Kasumi-1 (cell line): ENCODE data around the gene GAA.

ENCODE experiments used
- DNase-seq, 2 experiments: peaks; one replicate each; lab custom pipeline; 2025; lab: John Stamatoyannopoulos, UW

Gene GAA

DNA sequence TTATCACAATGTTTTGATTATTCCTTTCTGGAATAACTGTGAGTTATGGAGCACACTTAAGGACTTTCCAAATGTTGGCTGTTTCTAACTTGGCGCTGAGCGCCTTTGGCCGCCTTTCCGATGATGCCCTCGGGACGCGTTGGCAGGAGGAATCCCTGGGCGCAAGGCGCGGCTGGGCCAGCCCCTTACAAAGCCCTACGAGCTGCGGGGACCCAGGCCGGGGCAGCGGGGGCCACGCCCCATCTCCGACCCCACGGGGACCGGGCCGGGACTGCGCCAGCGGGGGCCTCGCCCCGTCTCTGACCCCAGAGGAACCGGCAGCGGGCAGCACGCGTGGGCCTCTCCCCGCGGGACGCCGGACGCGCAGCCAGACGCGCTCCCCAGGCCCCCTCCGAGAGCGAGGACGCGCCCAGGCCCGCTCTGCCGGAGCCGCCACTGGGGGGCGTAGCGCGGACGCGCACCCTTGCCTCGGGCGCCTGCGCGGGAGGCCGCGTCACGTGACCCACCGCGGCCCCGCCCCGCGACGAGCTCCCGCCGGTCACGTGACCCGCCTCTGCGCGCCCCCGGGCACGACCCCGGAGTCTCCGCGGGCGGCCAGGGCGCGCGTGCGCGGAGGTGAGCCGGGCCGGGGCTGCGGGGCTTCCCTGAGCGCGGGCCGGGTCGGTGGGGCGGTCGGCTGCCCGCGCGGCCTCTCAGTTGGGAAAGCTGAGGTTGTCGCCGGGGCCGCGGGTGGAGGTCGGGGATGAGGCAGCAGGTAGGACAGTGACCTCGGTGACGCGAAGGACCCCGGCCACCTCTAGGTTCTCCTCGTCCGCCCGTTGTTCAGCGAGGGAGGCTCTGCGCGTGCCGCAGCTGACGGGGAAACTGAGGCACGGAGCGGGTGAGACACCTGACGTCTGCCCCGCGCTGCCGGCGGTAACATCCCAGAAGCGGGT lies at the start of gene GAA:
GAA (plus strand) TSS at position 571 of the 935 bp plus-strand sequence. CDS start 3,006 bp downstream, outside the sequence.
- peak; percentile 77 to 84 for DNase-seq

DNA sequence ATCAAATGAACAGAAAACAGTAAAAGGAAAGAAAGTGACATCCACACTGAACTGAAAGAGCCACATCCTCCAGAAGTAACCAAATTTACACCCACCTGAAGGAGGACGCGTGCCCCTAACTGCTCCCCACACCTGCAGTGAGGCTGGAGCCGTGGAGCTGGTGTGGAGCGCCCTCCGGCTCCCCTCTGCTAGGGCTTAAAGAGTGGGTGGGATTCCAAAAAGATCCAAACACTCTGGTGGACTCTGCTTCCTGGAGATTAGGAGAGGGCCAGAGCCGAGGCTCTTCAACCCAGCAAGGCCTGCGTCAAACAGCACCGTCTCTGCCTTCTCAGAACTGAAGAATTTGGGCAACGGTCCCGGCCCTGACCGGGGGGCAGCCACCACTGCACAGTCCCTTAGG lies 49.7 kb upstream of the GAA start:
- no peak for DNase-seq

DNA sequence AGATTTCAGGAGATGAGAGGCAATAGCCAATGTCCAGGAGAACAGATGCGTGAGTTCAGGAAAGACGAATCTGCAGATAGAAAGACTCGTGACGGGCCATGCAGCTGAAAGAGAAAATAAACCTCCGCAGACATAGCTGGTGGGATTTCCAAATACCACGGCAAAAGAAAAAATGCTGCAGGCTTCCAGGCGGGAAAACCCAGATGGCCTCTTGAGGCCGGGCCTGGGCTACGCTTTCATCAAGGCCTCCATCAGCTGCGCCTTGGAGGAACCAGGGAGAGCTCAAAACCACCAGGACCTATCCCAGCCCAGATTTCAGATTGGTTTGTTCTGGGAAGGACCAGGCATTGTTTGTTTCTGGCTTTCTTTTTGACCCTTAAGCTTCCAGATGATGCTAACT lies 48.3 kb upstream of the GAA start:
- DNase-seq: no peak

DNA sequence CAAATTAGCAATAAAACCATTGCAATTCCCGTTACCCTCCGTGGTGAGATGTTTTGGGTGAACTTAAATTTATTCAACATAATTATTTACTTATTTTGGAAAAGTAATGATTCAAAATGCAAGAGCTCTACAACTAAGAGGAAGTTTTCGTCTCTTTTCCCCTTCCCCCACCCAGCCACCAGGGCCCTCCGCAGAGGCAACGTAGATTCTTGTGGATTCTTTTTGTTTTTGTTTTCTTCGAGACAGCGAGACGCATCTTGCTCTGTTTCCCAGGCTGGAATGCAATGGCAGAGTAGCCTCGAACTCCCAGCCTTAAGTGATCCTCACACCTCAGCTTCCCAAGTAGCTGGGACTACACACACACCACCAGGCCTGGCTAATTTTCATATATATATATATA lies 45.8 kb upstream of the GAA start:
- DNase-seq: no peak

DNA sequence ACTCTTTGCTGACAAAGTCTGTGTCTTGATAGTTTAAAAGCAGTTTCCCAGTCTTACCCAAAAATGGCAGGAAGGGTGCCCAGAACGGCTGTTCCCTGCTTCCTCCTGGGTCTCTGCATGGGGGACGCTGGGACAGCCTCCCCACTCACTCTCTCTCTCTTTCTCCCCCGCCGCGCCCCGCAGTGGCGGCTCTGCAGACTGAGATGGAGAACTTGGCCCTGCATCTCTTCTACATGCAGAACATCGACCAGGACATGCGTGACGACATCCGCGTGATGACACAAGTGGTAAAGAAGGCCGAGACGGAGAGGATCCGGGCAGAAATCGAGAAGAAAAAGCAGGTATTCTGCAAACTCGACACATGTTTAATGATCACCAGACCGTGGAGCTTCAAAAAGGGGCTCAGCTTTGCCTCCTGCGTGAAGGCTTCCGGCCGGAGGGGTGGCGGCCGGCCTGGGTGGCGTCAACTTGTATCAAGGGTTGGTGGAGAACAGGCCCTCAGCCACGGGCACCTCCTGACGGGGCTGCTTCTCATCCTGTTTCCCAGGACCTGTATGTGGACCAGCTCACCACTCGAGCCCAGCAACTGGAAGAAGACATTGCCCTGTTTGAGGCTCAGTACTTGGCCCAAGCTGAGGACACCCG lies 42.9 kb upstream of the GAA start:
- DNase-seq: no peak

DNA sequence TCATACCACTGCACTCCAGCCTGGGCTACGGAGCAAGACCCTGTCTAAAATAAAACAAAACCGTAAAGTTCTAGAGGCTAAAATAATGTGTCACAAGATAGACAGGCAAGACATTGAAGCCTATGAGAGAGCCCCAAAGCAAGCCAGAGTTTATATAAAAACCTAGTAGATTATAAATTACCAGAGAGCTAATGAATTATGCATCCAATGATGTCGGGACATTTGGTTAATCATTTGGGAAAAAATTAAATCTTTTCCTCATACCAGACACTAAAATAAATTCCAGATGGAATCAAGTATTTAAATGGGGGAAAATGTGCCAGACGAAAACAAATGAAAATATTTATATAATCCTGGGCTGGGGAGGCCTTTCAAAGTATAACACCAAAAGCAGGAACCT lies 40.7 kb upstream of the GAA start:
- no peak for DNase-seq

DNA sequence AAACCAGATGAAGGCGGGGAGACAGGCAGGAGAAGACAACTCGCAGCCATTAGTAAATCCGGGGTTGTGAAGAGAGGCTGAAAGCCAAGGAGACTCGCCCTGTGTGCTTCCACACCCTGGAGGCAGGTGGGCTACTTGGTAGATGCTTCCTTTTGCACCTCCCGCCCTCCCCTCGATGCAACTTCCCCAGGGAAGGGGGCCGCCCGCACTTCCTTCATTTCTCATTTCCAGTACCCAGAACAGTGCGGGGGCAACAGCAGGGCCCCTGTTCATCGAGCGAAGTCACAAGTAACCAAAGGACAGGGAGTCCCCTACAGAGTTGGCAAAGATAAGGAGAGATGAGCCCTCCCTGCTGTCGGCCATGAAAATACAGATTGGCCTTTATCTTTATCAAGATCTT lies 40.0 kb upstream of the GAA start:
- no peak for DNase-seq

DNA sequence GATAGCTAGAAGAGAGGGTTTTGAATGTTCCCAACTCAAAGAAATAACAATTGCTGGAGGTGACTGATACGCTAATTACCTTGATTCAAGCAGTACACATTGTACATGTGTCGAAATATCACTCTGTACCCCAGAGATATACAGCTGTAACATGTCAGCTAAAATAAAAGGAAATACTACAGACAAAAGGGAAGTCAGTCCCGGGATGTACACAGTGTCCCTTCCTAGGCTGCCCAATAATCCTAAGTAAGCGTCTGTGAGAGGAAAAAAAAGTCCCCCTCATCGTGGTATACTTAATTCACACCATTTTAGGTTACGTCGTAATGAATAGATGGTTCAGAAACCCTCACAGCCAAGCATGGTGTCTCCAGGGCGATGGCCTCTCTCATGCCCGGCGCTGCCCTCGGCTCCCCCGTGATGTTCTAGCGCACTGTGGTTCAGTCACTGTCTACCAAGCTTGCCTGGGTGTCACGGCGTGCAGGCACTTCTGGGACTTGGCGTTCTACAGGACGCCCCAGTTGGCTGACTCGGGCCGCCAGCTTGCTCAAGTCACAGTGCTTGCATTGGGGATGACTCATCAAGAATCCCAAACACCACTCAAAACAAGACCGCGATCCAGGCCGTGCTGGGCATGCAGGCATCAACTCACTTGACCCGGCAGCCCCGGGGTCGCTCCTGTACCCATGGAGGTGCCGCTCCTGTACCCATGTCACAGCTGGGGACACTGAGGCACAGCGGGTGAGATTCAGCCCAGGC lies 37.4 kb upstream of the GAA start:
- no peak for DNase-seq

DNA sequence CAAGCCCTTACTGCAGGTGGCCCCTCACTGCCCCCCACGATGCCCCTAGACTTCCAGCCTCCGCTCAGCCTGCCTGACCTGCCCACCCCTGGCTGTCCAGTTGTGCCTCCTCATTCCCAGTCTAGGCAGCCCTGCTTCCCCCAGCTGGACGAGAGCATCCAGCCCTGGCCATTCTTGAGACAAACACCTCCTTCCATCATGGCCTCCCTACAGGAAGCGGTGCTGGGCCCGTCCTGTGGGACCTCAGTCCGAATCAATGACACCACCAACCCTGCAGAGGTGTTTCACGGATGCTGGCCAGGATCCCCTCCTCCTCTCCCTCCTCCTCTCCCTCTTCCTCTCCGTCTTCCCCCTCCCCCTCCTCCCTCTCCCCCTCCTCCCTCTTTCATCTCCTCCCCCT lies 36.7 kb upstream of the GAA start:
- no peak for DNase-seq

DNA sequence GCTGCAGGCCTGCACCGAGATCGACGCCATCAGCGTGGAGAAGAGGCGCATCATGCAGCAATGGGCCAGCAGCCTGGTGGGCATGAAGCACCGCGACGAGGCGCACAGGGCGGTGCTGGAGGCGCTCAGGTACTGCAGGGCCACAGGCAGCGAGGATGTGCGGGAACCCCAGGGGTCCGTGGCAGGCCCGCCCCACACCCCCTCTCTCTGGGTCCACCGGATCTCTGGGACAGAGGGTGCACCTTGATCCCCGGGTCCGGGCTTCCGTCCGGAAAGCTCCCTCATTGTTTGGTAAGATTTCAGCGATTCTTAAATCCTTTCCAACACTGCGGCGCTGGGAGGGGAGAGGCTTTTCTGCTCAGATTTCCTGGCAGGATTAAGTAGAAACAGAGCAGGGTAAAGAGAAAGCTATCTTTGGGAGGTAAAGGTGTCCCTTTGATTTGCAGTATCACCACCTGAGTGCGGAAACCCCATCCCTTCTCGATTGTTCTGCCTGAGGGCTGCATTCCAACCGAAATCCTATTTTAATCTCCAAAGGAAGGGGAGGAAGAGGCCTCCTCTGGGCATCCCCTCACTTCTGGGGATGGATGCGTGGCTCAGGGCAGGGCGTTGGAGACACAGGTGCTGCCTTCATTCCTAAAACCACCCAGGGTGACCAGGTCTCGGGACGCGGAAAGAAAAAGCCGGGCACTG lies 35.8 kb upstream of the GAA start:
- DNase-seq: no peak

DNA sequence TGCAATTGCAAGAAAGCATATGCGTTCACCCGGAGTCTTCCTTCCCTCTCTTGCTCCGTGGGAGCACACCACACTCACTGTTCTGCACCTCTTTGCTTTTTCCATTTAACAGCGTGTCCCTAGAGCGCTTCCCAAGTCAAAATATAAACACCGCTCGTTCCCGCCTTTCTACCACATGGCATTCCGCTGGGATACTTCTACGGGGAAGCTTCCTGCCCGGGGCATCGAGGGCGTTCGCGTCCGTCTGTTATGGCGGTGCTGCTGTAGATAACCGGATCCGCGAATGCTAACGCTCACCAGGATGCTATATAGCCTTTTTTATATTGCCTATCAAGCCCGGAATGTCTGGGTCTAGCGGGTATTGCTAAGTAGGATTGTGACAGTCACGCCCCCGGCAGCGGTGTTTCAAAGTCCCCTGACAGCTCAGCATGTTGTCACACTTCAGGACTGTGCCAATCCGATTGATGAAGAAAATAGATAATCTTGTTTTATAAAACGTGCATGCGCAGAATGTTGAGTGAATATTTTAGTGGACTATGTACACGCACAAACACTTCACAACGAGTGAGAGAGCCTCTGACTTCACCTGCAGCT lies 33.9 kb upstream of the GAA start:
- no peak for DNase-seq

DNA sequence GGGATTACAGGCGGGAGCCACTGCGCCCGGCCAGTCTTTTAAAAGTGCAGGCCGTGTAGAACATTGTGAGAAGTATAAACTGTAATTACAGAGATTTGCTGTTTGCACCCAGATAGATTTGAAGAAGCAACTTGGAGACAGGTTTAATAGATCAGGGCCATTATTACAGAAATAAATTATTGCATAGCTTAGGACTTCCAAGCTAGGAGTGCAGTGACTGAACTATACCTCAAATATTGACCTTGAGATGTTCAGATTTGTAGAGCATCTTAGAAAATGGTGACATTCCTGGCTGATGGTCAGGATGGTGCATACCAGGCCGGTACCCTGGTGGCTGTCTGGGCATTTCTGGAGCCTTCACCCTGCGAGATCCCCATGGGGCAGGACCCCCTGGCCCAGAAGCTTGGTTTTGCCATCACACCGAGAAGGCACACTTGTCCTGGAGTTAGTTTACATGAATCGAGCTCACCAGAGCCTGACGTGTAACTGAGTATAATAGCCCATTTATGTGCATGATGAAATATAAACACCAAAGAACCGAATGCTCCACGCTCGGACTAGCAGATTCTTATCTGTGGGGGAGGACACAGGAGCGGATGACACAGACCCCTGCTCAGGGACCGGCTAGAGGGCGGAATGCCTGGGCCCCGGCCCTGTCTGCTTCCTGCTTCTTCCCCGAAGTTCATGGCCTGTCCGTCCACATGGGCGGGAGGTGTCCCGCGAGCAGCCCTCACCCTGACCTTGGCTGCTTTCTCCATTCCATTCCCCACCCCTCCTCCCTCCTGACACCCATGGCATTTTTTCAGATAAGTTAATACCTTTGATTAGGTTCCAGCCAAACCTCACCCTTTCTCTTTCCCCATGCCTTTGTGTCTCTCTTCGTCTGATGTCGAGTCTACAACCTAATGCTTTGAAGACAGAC lies 32.8 kb upstream of the GAA start:
- no peak for DNase-seq

DNA sequence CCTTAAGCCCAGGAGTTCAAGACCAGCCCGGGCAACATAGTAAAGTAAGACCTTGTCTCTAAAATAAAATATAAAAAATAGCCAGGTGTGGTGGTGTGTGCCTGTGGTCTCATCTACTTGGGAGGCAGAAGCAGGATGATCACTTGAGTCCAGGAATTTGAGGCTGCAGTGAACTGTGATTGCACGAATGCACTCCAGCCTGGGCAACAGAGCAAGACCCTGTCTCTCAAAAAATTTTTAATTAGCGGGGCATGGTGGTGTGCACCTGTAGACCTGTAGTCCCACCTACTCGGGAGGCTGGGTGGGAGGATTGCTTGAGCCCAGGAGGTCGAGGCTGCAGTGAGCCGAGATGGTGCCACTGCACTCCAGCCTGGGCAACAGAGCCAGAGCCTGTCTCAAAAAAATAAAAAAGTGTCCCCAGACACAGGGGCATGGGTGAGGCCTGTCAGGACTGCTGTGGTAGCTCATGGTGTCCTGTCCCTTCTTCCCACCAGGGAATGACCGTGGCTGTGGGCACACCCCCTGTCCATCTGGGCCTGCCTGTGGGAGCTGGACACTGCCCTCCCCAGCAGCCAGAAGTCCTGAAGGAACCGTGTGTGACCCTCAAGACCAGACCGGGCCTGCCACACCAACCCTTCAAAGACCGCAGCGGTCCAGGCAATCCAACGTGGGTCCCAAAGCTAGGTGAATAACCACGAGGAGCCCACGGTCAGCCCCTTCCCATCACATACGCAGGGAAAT lies 30.8 kb upstream of the GAA start:
- no peak for DNase-seq

DNA sequence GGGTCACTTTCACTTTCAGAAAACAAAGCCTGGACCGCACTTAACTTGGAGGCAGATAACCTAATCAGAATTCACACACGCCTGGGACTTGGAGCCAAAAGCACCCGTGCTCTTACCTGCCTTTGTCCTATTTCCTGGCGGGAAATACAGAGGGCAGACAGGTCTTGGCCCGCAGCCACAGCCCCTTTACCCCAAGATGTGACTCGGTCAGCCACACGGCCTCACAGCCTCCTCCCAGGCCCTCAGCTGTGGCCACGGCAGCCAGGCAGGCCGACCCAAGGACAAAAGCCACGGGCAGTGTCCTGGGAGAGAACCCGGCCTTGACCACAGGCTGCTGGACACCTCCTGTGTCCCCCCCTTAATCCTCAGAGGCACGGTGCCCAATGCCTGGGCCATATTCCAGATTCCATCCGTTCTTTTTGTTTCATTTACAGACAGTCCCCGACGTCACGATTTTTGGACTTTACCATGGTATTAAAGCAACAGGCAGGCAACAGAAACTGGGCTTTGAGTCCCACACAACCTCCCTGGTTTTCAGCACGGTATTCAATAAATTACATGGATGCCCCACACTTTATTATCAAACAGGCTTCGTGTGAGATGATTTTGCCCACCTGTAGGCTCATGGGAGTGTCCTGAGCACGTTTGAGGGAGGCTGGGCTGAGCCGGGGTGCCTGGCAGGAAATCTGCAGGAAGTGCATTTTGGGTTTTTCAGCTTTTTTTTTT lies 30.1 kb upstream of the GAA start:
- DNase-seq: no peak

DNA sequence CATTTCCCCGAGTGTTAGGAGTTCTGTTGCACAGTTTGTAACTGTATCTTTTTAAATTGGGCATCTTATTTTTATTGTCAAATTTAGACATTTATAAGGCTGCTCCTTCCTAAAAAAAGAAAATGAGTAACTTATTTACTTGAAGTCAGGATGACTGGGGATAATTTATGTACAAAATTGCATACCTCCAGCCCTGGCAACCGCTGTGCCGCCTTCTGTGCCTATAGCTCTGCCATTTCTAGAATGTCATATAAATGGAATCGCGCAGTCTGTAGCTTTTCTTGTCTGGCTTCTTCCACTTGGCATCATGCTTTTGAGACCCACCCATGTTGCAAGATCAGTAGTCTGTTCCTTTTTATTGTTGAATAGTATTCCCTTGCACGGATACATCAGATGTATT lies 29.0 kb upstream of the GAA start:
- DNase-seq: no peak

DNA sequence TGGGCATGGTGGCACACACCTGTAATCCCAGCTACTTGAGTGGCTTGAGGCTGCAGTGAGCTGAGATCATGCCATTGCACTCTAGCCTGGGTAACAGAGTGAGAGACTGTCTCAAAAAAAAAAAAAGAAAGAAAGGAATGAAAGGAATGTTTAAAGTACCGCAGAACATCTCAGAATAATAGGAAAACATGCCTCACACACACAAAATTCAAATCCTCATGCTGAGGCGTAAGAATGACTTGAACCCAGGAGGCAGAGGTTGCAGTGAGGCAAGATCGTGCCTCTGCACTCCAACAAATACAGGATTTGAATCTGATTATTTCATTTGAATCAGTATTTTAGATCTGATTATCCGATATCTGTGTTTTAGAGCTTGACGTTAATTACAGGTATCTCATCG lies 21.3 kb upstream of the GAA start:
- no peak for DNase-seq

DNA sequence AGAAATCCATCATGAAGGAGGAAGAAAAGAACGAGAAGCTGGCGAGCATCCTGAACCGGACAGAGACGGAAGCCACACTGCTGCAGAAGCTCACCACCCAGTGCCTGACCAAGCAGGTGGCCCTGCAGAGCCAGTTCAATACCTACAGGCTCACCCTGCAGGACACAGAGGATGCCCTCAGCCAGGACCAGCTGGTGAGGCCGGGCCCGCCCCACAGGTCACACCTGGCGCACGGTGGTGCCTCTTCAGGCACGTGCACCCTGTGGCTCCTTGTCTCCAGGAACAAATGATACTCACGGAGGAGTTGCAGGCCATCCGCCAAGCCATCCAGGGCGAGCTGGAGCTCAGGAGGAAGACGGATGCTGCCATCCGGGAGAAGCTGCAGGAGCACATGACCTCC lies 19.8 kb upstream of the GAA start:
- no peak for DNase-seq

DNA sequence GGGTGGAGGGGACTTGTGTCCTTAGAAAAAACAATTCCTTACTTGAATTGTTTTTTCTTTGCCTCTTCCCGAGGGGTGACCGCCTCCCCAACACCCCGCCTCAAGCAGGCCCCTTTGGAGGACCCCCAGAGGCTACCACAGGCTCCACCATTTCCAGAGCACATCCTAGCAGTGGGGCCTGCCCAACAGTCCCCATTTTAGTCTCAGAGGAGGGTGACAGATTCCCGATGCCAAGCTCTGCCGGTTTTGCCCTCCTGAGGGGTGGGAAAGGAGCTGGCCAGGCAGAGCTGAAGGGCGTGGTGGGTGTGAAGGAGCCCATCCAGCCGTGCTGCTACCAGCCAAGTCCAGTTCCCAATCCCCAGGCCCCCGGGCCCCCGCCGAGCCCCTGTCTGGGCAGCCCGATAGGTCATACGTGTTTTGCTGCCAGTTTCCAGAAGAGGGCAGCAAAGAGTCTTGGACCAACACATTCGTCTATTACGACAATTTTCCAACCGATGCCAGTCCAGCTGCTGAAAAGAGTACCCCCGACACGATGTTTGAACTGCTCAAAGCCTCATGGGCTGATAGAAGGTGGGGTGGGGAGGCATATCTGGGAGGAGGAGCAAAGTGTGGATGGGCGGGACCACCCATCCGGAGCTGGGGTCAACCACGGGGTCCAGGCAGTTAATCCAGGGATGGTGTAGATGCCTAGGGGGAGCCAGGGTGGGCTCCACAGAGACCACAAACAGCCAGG lies 18.8 kb upstream of the GAA start:
- peak; percentile 79 to 87 for DNase-seq
